ENCODE data around the gene RFTN1. TPM values are rescaled to one million over a fixed set of nuclear protein-coding genes. Genes with fewer than 3 reads are reported as not detected.

The RFTN1 gene
- total and polyA plus RNA-seq, 10 of the 15 experiments (the other 5 are each of a cell fraction or from before 2014, with no cell fraction given) = 20.6 to 213 (median 147) TPM

DNA sequence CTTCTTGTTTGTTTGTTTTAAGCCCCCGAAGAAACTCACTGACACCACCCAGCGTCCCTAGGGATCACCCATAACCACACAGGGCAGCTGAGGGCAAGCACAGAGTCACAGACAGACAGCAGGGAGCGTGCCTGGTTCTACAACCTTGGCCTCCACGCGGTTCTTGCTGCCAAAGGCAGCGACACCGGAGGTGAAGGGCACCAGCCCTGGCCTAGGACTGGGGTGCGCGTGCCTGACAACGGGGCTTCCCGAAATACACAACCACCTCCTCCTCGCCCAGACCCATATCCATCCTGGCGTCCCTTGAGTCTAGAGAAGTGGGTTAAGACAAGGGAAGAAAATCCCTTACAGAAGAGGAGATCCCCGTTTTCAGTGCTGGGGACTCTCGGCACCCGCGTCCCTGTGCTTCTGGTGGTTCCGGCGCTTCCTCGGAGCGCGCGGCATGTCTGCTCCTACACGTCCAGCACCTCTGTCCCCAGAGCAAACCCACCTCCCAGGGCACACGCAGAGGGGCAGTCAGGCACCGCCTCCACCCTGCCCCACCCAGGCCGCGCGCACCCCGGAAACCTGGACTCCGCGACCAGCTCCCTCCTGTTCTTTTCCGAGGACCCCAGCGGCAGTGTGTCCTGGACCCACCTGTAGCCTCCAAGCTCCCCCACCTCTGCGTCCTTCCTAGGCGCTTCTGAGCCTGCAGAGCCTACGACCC is 911 bp downstream of the RFTN1 start (continued):
- TF ChIP-seq SMAD5 (IDR thresholded peaks at IDR 0.05; ENCODE audit: low read depth) (peak; percentile 78), ASH2L (IDR thresholded peaks at IDR 0.05; ENCODE audit: borderline replicate concordance, low read depth) (no peak), STAT3 (IDR thresholded peaks at IDR 0.05; ENCODE audit: low read depth, low read length) (0 out of 2 replicates have a peak, but pooled peaks have one; percentile 26), ZNF217 (IDR thresholded peaks at IDR 0.05) (no peak), SMARCA5 (IDR thresholded peaks at IDR 0.05) (no peak), NFXL1 (IDR thresholded peaks at IDR 0.05; ENCODE audit: borderline replicate concordance) (no peak), RCOR1 (conservative IDR thresholded peaks at IDR 0.05; ENCODE audit: low read depth, low read length) (no peak; the same call in 1 of the 2 replicates), SMC3 (IDR thresholded peaks at IDR 0.05; ENCODE audit: borderline replicate concordance, low read length) (no peak; the same call in 1 of the 2 replicates), YBX1 (IDR thresholded peaks at IDR 0.05) (no peak), POLR2A (IDR thresholded peaks at IDR 0.05; ENCODE audit: low read depth, low read length) (peak; percentile 72), SPI1 (IDR thresholded peaks at IDR 0.05; ENCODE audit: borderline replicate concordance, insufficient read depth, low read depth, low read length) (no peak), CHD4 (IDR thresholded peaks at IDR 0.05) (no peak), RB1 (IDR thresholded peaks at IDR 0.05; ENCODE audit: borderline replicate concordance) (no peak)
- TF ChIP-seq, protein P1, sequence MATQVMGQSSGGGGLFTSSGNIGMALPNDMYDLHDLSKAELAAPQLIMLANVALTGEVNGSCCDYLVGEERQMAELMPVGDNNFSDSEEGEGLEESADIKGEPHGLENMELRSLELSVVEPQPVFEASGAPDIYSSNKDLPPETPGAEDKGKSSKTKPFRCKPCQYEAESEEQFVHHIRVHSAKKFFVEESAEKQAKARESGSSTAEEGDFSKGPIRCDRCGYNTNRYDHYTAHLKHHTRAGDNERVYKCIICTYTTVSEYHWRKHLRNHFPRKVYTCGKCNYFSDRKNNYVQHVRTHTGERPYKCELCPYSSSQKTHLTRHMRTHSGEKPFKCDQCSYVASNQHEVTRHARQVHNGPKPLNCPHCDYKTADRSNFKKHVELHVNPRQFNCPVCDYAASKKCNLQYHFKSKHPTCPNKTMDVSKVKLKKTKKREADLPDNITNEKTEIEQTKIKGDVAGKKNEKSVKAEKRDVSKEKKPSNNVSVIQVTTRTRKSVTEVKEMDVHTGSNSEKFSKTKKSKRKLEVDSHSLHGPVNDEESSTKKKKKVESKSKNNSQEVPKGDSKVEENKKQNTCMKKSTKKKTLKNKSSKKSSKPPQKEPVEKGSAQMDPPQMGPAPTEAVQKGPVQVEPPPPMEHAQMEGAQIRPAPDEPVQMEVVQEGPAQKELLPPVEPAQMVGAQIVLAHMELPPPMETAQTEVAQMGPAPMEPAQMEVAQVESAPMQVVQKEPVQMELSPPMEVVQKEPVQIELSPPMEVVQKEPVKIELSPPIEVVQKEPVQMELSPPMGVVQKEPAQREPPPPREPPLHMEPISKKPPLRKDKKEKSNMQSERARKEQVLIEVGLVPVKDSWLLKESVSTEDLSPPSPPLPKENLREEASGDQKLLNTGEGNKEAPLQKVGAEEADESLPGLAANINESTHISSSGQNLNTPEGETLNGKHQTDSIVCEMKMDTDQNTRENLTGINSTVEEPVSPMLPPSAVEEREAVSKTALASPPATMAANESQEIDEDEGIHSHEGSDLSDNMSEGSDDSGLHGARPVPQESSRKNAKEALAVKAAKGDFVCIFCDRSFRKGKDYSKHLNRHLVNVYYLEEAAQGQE (IDR thresholded peaks at IDR 0.05; ENCODE audit: low read depth, low read length) = no peak
- TF ChIP-seq, protein P2, sequence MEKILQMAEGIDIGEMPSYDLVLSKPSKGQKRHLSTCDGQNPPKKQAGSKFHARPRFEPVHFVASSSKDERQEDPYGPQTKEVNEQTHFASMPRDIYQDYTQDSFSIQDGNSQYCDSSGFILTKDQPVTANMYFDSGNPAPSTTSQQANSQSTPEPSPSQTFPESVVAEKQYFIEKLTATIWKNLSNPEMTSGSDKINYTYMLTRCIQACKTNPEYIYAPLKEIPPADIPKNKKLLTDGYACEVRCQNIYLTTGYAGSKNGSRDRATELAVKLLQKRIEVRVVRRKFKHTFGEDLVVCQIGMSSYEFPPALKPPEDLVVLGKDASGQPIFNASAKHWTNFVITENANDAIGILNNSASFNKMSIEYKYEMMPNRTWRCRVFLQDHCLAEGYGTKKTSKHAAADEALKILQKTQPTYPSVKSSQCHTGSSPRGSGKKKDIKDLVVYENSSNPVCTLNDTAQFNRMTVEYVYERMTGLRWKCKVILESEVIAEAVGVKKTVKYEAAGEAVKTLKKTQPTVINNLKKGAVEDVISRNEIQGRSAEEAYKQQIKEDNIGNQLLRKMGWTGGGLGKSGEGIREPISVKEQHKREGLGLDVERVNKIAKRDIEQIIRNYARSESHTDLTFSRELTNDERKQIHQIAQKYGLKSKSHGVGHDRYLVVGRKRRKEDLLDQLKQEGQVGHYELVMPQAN (conservative IDR thresholded peaks at IDR 0.05) = peak; percentile 40; the same call in 1 of the 2 replicates
- TF ChIP-seq, protein P3, sequence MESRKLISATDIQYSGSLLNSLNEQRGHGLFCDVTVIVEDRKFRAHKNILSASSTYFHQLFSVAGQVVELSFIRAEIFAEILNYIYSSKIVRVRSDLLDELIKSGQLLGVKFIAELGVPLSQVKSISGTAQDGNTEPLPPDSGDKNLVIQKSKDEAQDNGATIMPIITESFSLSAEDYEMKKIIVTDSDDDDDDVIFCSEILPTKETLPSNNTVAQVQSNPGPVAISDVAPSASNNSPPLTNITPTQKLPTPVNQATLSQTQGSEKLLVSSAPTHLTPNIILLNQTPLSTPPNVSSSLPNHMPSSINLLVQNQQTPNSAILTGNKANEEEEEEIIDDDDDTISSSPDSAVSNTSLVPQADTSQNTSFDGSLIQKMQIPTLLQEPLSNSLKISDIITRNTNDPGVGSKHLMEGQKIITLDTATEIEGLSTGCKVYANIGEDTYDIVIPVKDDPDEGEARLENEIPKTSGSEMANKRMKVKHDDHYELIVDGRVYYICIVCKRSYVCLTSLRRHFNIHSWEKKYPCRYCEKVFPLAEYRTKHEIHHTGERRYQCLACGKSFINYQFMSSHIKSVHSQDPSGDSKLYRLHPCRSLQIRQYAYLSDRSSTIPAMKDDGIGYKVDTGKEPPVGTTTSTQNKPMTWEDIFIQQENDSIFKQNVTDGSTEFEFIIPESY (IDR thresholded peaks at IDR 0.05) = no peak
- TF ChIP-seq, protein P4, sequence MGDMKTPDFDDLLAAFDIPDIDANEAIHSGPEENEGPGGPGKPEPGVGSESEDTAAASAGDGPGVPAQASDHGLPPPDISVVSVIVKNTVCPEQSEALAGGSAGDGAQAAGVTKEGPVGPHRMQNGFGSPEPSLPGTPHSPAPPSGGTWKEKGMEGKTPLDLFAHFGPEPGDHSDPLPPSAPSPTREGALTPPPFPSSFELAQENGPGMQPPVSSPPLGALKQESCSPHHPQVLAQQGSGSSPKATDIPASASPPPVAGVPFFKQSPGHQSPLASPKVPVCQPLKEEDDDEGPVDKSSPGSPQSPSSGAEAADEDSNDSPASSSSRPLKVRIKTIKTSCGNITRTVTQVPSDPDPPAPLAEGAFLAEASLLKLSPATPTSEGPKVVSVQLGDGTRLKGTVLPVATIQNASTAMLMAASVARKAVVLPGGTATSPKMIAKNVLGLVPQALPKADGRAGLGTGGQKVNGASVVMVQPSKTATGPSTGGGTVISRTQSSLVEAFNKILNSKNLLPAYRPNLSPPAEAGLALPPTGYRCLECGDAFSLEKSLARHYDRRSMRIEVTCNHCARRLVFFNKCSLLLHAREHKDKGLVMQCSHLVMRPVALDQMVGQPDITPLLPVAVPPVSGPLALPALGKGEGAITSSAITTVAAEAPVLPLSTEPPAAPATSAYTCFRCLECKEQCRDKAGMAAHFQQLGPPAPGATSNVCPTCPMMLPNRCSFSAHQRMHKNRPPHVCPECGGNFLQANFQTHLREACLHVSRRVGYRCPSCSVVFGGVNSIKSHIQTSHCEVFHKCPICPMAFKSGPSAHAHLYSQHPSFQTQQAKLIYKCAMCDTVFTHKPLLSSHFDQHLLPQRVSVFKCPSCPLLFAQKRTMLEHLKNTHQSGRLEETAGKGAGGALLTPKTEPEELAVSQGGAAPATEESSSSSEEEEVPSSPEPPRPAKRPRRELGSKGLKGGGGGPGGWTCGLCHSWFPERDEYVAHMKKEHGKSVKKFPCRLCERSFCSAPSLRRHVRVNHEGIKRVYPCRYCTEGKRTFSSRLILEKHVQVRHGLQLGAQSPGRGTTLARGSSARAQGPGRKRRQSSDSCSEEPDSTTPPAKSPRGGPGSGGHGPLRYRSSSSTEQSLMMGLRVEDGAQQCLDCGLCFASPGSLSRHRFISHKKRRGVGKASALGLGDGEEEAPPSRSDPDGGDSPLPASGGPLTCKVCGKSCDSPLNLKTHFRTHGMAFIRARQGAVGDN (IDR thresholded peaks at IDR 0.05) = no peak
- TF ChIP-seq, protein P5, sequence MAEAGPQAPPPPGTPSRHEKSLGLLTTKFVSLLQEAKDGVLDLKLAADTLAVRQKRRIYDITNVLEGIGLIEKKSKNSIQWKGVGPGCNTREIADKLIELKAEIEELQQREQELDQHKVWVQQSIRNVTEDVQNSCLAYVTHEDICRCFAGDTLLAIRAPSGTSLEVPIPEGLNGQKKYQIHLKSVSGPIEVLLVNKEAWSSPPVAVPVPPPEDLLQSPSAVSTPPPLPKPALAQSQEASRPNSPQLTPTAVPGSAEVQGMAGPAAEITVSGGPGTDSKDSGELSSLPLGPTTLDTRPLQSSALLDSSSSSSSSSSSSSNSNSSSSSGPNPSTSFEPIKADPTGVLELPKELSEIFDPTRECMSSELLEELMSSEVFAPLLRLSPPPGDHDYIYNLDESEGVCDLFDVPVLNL (IDR thresholded peaks at IDR 0.05; ENCODE audit: low read depth, low read length) = no peak
